ENCODE results near the gene TADA2B. TPM values are rescaled to one million over a fixed set of nuclear protein-coding genes. Genes with fewer than 3 reads are reported as not detected.

The TADA2B gene
- total and polyA plus RNA-seq, 2 experiments from 2014 or later = 2.2 to 14.8 TPM

DNA sequence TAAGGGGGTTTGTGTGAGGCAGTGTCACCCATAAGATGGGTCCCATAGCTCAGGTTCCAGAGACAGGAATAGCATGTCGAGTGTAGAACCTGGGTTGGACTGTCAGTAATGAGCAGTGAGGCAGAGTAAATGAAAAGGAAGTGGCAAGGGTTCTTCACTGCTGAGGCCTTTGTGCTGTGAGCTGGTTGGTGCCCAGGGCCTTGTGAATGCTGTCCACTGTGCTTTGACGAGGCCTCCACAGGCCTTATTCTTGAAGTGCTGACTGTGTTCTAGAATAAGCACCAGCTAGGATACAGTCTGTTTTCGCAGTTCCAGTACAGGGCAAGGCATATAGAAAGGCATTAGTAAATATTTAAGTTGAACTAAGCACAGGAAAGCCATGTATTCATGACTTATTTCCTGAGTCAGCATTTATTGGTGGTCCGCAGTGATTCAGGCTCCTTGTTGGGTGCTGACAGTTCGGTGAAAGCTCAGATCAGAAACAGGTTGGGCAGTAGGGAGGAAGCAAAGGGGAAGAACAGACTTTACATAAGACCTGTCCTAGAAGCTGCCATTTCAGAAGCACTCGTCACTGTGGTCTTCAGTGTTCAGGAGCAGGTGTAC, 25.6 kb upstream of the TADA2B start:
- H4K20me1 ChIP-seq (ENCODE audit: insufficient read depth) = no peaks in the 10 kb centered on the region
- H2AFZ ChIP-seq = no peak overlapping the region
- no peak overlapping the region for H3K27ac ChIP-seq
- H3K36me3 ChIP-seq (ENCODE audit: low read depth) = peaks cover 12% of the 10 kb centered on the region; the same call in 1 of the 2 replicates
- no peaks in the 10 kb centered on the region for H3K79me2 ChIP-seq (ENCODE audit: insufficient read depth)
- no peaks in the 10 kb centered on the region for H3K9me3 ChIP-seq (ENCODE audit: low read depth)
- peaks cover 9% of the 10 kb centered on the region for H3K4me1 ChIP-seq (ENCODE audit: insufficient read depth)
- H3K4me3 ChIP-seq = no peak overlapping the region
- in situ Hi-C loops (cut with MboI) = no loop called here
- H3F3A ChIP-seq (ENCODE audit: insufficient read depth) = peaks cover 6% of the 10 kb centered on the region; the same call in 1 of the 2 replicates
- WGBS, 2 experiments (ENCODE audit: low coverage in 1 of 2, low lambda C conversion rate in 2 of 2, missing lambda C conversion rate in 2 of 2) = 96 to 100% methylated on average over 6 of the region's 6 CpGs
- DNase-seq = no peak
- H3K27me3 ChIP-seq (replicated peaks; ENCODE audit: insufficient read depth) = no peaks in the 10 kb centered on the region
- no peak overlapping the region for H3K4me2 ChIP-seq (ENCODE audit: unreplicated experiment)
- H3K9ac ChIP-seq = no peak overlapping the region
- TF ChIP-seq EZH2 (IDR thresholded peaks at IDR 0.05; ENCODE audit: insufficient read depth, poor library complexity, severe bottlenecking) = no peak
- no peak for TF ChIP-seq EZH2phosphoT487 (IDR thresholded peaks at IDR 0.05; ENCODE audit: insufficient read depth, low read depth)
- no peaks in the 10 kb centered on the region for H3K9me2 ChIP-seq (ENCODE audit: insufficient read depth)

DNA sequence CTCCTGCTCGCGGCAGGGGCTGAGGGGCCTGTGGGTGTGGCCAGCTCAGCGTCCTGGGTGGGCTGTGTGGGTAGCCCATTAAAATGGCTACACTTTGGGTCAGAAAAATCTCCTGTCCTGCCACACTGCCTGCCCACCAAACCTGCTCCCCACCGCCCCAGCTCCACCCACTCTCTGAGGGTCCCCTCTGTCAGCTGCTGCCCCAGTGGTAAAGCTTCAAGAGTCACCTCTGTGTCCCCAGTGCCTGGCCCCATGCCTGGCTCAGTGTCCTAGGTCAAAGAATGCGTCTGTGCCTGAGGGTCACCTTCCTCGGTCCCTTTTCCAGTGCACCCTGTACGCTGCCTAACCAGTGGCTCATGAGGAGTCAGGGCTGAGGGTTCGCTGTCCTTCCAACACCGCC, 24.9 kb upstream of the TADA2B start:
- no peaks in the 10 kb centered on the region for H3K9me2 ChIP-seq (ENCODE audit: insufficient read depth)
- peaks cover 11% of the 10 kb centered on the region for H3F3A ChIP-seq (ENCODE audit: insufficient read depth)
- H3K4me3 ChIP-seq = no peak overlapping the region
- TF ChIP-seq EZH2 (IDR thresholded peaks at IDR 0.05; ENCODE audit: insufficient read depth, poor library complexity, severe bottlenecking) = no peak
- TF ChIP-seq EZH2phosphoT487 (IDR thresholded peaks at IDR 0.05; ENCODE audit: insufficient read depth, low read depth) = no peak
- H3K4me1 ChIP-seq (ENCODE audit: insufficient read depth) = peaks cover 15% of the 10 kb centered on the region
- no peaks in the 10 kb centered on the region for H3K27me3 ChIP-seq (replicated peaks; ENCODE audit: insufficient read depth)
- H3K4me2 ChIP-seq (ENCODE audit: unreplicated experiment) = no peak overlapping the region
- peaks cover 12% of the 10 kb centered on the region; the same call in 1 of the 2 replicates for H3K36me3 ChIP-seq (ENCODE audit: low read depth)
- no peaks in the 10 kb centered on the region for H4K20me1 ChIP-seq (ENCODE audit: insufficient read depth)
- no peak overlapping the region for H3K9ac ChIP-seq
- WGBS, 2 experiments (ENCODE audit: low coverage in 1 of 2, low lambda C conversion rate in 2 of 2, missing lambda C conversion rate in 2 of 2) = 94 to 95% methylated on average over 9 of the region's 9 CpGs
- no peaks in the 10 kb centered on the region for H3K79me2 ChIP-seq (ENCODE audit: insufficient read depth)
- no peaks in the 10 kb centered on the region for H3K9me3 ChIP-seq (ENCODE audit: low read depth)
- in situ Hi-C loops (cut with MboI) = no loop called here
- no peak overlapping the region for H2AFZ ChIP-seq
- no peak overlapping the region for H3K27ac ChIP-seq
- DNase-seq = no peak

- Histone ChIP-seq H2AFZ (no peak overlapping the region), H3K79me2 (ENCODE audit: insufficient read depth) (no peaks in the 10 kb centered on the region), H3K27me3 (replicated peaks; ENCODE audit: insufficient read depth) (no peaks in the 10 kb centered on the region), H3K4me1 (ENCODE audit: insufficient read depth) (peaks cover 15% of the 10 kb centered on the region), H3K9me2 (ENCODE audit: insufficient read depth) (no peaks in the 10 kb centered on the region), H3K27ac (no peak overlapping the region), H3F3A (ENCODE audit: insufficient read depth) (peaks cover 13% of the 10 kb centered on the region), H3K4me3 (no peak overlapping the region), H4K20me1 (ENCODE audit: insufficient read depth) (no peaks in the 10 kb centered on the region), H3K4me2 (ENCODE audit: unreplicated experiment) (no peak overlapping the region), H3K36me3 (ENCODE audit: low read depth) (peaks cover 7% of the 10 kb centered on the region; the same call in 1 of the 2 replicates), H3K9me3 (ENCODE audit: low read depth) (no peaks in the 10 kb centered on the region), H3K9ac (no peak overlapping the region)
- in situ Hi-C loops (cut with MboI) = no loop called here
- DNase-seq = no peak
- TF ChIP-seq EZH2phosphoT487 (IDR thresholded peaks at IDR 0.05; ENCODE audit: insufficient read depth, low read depth) (no peak), EZH2 (IDR thresholded peaks at IDR 0.05; ENCODE audit: insufficient read depth, poor library complexity, severe bottlenecking) (no peak)
- 92 to 97% methylated on average over 10 of the region's 10 CpGs for WGBS, 2 experiments (ENCODE audit: low coverage in 1 of 2, low lambda C conversion rate in 2 of 2, missing lambda C conversion rate in 2 of 2)
These were observed 23.8 kb upstream of the TADA2B start for GRCh38 chr4:7019367-7019766.

DNA sequence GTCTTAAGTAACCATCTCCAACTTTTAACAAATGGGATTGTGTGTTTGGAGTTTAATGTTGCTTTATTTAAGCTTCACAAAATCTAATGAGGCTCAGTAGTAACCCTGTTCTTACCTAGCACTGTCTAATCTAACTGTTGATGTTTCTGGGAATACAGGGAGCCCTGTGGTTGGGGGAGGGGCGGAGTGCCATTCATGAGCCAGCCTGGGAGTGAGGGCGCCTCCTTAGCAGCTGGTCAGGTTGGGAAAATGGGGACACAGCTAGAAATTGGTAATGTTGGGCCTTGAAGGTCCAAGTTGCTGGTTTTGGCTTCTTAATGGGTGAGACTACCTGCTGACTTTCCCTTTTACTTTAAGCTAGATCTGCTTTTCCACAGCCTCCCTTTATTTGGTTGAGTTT, 22.9 kb upstream of the TADA2B start:
- Histone ChIP-seq H3F3A (ENCODE audit: insufficient read depth) (peaks cover 13% of the 10 kb centered on the region), H2AFZ (no peak overlapping the region), H4K20me1 (ENCODE audit: insufficient read depth) (no peaks in the 10 kb centered on the region), H3K4me1 (ENCODE audit: insufficient read depth) (peaks cover 15% of the 10 kb centered on the region), H3K9me3 (ENCODE audit: low read depth) (no peaks in the 10 kb centered on the region), H3K4me2 (ENCODE audit: unreplicated experiment) (no peak overlapping the region), H3K36me3 (ENCODE audit: low read depth) (0 out of 2 replicates have a peak, but pooled peaks cover 3% of the 10 kb centered on the region), H3K27me3 (replicated peaks; ENCODE audit: insufficient read depth) (no peaks in the 10 kb centered on the region), H3K4me3 (no peak overlapping the region), H3K9ac (no peak overlapping the region), H3K27ac (no peak overlapping the region), H3K9me2 (ENCODE audit: insufficient read depth) (no peaks in the 10 kb centered on the region), H3K79me2 (ENCODE audit: insufficient read depth) (no peaks in the 10 kb centered on the region)
- WGBS, 2 experiments (ENCODE audit: low coverage in 1 of 2, low lambda C conversion rate in 2 of 2, missing lambda C conversion rate in 2 of 2) = 94 to 95% methylated on average over 2 of the region's 2 CpGs
- in situ Hi-C loops (cut with MboI) = no loop called here
- DNase-seq = no peak
- no peak for TF ChIP-seq EZH2phosphoT487 (IDR thresholded peaks at IDR 0.05; ENCODE audit: insufficient read depth, low read depth)
